Activated T-cell treated with anti-CD3 and anti-CD28 coated beads, Interleukin-2, amount 50 U/mL, for 1 hour (primary cell): ENCODE data around the gene KAT7.

ENCODE experiments used
- DNase-seq: peaks from one replicate; pipeline ENCODE4 v3.0.0-alpha.2; 2020

KAT7 gene

GRCh38 chr17:49760932-49761558 is 27.4 kb upstream of the KAT7 start:
- DNase-seq = no peak

GRCh38 chr17:49762151-49762941 is 26.1 kb upstream of the KAT7 start:
- no peak for DNase-seq

GRCh38 chr17:49763735-49764558 is 24.5 kb upstream of the KAT7 start, which contains the start of gene FAM117A:
Gene FAM117A (minus strand): TSS chr17:49764131. CDS start chr17:49764087, 44 bp downstream.
- peak; percentile 90 for DNase-seq

GRCh38 chr17:49764559-49765180 is 23.8 kb upstream of the KAT7 start:
- DNase-seq = no peak

GRCh38 chr17:49766918-49767530 is 21.5 kb upstream of the KAT7 start:
- no peak for DNase-seq

GRCh38 chr17:49775546-49776260 is 12.8 kb upstream of the KAT7 start:
- no peak for DNase-seq

- DNase-seq = no peak
Observed at GRCh38 chr17:49776551-49777300, 11.8 kb upstream of the KAT7 start.

- no peak for DNase-seq
Observed at GRCh38 chr17:49777563-49777962, 10.9 kb upstream of the KAT7 start.

GRCh38 chr17:49779156-49779738 is 9.2 kb upstream of the KAT7 start:
- DNase-seq = no peak

- no peak for DNase-seq
Observed at GRCh38 chr17:49779739-49780231, 8.7 kb upstream of the KAT7 start.

- no peak for DNase-seq
Observed at GRCh38 chr17:49783071-49783715, 5.3 kb upstream of the KAT7 start.

GRCh38 chr17:49783791-49784190 is 4.7 kb upstream of the KAT7 start:
- DNase-seq = no peak

- DNase-seq = no peak
Observed at GRCh38 chr17:49784636-49785035, 3.8 kb upstream of the KAT7 start.

- DNase-seq = peak; percentile 52
Observed at GRCh38 chr17:49787884-49788477, 500 bp upstream of the KAT7 start.

GRCh38 chr17:49789243-49789578 is 730 bp downstream of the KAT7 start:
- no peak for DNase-seq

GRCh38 chr17:49793309-49793708 is 4.8 kb downstream of the KAT7 start:
- DNase-seq = no peak

GRCh38 chr17:49795372-49795771 is 6.9 kb downstream of the KAT7 start:
- no peak for DNase-seq

GRCh38 chr17:49798182-49798581 is 9.7 kb downstream of the KAT7 start:
- no peak for DNase-seq

GRCh38 chr17:49798738-49799137 is 10.3 kb downstream of the KAT7 start:
- no peak for DNase-seq

GRCh38 chr17:49809056-49809455 is 20.6 kb downstream of the KAT7 start:
- DNase-seq = no peak
